Activated T-cell treated with anti-CD3 and anti-CD28 coated beads, Interleukin-2, amount 50 U/mL, for 48 hours (primary cell): Measurements from ENCODE around the gene AKAP1.

Source experiments
- DNase-seq, 2 experiments: peaks; one replicate each; pipeline ENCODE4 v3.0.0-alpha.2; 2020

The AKAP1 gene

GRCh38 chr17:57135789-57136291, 50.8 kb downstream of the AKAP1 start:
- peak; percentile 32 to 36 for DNase-seq

- no peak for DNase-seq
These were observed 51.3 kb downstream of the AKAP1 start for GRCh38 chr17:57136355-57136754.

GRCh38 chr17:57138030-57138911, 53.2 kb downstream of the AKAP1 start:
- no peak for DNase-seq

- DNase-seq = no peak
These were observed 54.0 kb downstream of the AKAP1 start for GRCh38 chr17:57138956-57139576.

GRCh38 chr17:57140316-57140715, 55.3 kb downstream of the AKAP1 start:
- DNase-seq = no peak

GRCh38 chr17:57142925-57143324, 57.9 kb downstream of the AKAP1 start:
- DNase-seq = no peak

- DNase-seq = no peak
These were observed 58.3 kb downstream of the AKAP1 start for GRCh38 chr17:57143361-57143760.

GRCh38 chr17:57143919-57144318, 58.9 kb downstream of the AKAP1 start:
- DNase-seq = no peak

GRCh38 chr17:57144567-57144966, 59.5 kb downstream of the AKAP1 start:
- DNase-seq = no peak

GRCh38 chr17:57145347-57145746, 60.3 kb downstream of the AKAP1 start:
- no peak for DNase-seq

GRCh38 chr17:57146273-57146672, 61.2 kb downstream of the AKAP1 start:
- DNase-seq = no peak

GRCh38 chr17:57151798-57152197, 66.8 kb downstream of the AKAP1 start:
- DNase-seq = no peak

- DNase-seq = no peak
These were observed 68.0 kb downstream of the AKAP1 start for GRCh38 chr17:57152967-57153528.

- DNase-seq = no peak
These were observed 69.9 kb downstream of the AKAP1 start for GRCh38 chr17:57154921-57155320.

GRCh38 chr17:57158325-57158724, 73.3 kb downstream of the AKAP1 start:
- no peak for DNase-seq

GRCh38 chr17:57158795-57159194, 73.7 kb downstream of the AKAP1 start:
- DNase-seq = no peak

- no peak for DNase-seq
These were observed 75.6 kb downstream of the AKAP1 start for GRCh38 chr17:57160624-57161023.

- no peak for DNase-seq
These were observed 79.8 kb downstream of the AKAP1 start for GRCh38 chr17:57164814-57165213.

GRCh38 chr17:57165754-57166153, 80.7 kb downstream of the AKAP1 start:
- DNase-seq = no peak

GRCh38 chr17:57166803-57167202, 81.8 kb downstream of the AKAP1 start:
- DNase-seq = no peak

GRCh38 chr17:57168695-57169094, 83.6 kb downstream of the AKAP1 start:
- no peak for DNase-seq

- DNase-seq = no peak
These were observed 85.8 kb downstream of the AKAP1 start for GRCh38 chr17:57170866-57171265.
